Measurements from ENCODE around the gene EVI5L.

Gene EVI5L

GRCh38 chr19:7879111-7879807 is 49.2 kb downstream of the EVI5L start:
- H3K9me3 ChIP-seq (ENCODE audit: control insufficient read depth in 5 of 5, low read length in 5 of 5): no peaks in the 10 kb centered on the region
- H3K4me1 ChIP-seq (ENCODE audit: control insufficient read depth in 5 of 5, insufficient read depth in 5 of 5, low read length in 5 of 5): peaks cover 0 to 6% (median 3%) of the 10 kb centered on the region in 5 donors
- no peak overlapping the region for H3K9ac ChIP-seq (ENCODE audit: low read length in 5 of 5)
- H3K27me3 ChIP-seq (ENCODE audit: control insufficient read depth in 5 of 5, insufficient read depth in 4 of 5, low read length in 5 of 5): peaks cover 8 to 13% (median 11%) of the 10 kb centered on the region in 5 donors
- H3K27ac ChIP-seq (ENCODE audit: low read depth, low read length): no peak overlapping the region
- H3K36me3 ChIP-seq (ENCODE audit: control insufficient read depth in 5 of 5, insufficient read depth in 5 of 5, low read length in 5 of 5): no peaks in the 10 kb centered on the region
- no peak overlapping the region for H3K4me3 ChIP-seq (ENCODE audit: low read depth in 1 of 5, low read length in 5 of 5)

DNA sequence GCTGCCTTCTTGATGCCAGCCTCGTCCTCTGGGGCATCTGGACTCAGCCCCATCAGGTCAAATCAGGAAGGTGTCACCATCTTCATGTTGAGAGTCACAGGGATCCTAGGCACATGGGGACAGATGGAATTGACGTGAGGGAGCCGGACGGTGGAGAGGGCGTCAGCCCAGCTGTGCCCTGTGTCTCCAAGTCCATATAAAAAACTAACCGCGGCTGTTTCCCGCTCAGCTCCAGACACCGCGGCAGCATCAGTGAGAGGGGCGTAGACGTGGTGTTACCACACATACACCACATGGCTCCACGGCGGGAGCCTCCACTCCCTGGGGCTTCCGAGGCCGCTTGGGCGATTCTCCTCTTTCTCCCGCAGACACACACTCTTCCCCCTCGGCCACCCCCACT is 49.8 kb downstream of the EVI5L start:
- no peak overlapping the region for H3K9ac ChIP-seq (ENCODE audit: low read length in 5 of 5)
- no peak overlapping the region for H3K4me3 ChIP-seq (ENCODE audit: low read depth in 1 of 5, low read length in 5 of 5)
- peaks cover 0 to under 1% (median 0%) of the 10 kb centered on the region in 5 donors for H3K4me1 ChIP-seq (ENCODE audit: control insufficient read depth in 5 of 5, insufficient read depth in 5 of 5, low read length in 5 of 5)
- peaks cover 2 to 9% (median 6%) of the 10 kb centered on the region in 5 donors for H3K27me3 ChIP-seq (ENCODE audit: control insufficient read depth in 5 of 5, insufficient read depth in 4 of 5, low read length in 5 of 5)
- H3K9me3 ChIP-seq (ENCODE audit: control insufficient read depth in 5 of 5, low read length in 5 of 5): no peaks in the 10 kb centered on the region
- H3K36me3 ChIP-seq (ENCODE audit: control insufficient read depth in 5 of 5, insufficient read depth in 5 of 5, low read length in 5 of 5): no peaks in the 10 kb centered on the region
- H3K27ac ChIP-seq (ENCODE audit: low read depth, low read length): no peak overlapping the region

DNA sequence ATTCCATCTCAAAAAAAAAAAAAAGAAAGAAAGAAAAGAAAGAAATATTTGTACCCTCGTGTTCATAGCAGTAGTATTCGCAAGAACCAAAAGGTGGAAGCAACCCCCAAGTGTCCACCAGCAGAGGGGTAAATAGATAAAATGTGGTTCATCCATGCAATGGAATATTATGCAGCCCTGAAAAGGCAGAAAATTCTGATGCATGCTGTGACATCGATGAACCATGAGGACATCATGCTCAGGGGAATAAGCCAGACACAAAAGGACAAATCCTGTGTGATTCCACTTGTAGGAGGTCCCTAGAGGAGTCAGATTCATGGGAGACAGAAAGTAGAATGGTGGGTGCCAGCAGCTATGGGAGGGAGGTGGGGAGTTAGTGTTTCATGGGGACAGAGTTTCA is 51.9 kb downstream of the EVI5L start:
- Histone ChIP-seq H3K4me1 (ENCODE audit: control insufficient read depth in 5 of 5, insufficient read depth in 5 of 5, low read length in 5 of 5) (no peaks in the 10 kb centered on the region), H3K27ac (ENCODE audit: low read depth, low read length) (no peak overlapping the region)

DNA sequence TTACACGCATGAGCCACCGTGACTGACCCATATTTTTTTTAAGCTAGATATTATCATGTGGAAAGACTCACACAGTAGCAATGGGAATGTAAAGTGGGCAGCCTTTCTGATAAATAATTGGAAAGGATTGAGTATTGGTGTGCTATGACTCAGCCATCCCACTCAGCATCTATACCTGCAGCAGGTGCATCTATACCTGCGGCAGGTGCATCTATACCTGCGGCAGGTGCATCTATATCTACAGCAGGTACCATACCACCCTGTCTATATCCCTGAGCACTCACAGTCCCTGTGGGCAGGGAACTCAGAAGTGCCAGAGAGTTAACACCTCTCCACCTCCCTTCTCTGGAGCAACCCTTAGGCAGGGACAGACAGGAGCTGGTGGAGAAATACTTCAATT is 53.1 kb downstream of the EVI5L start:
- H3K36me3 ChIP-seq (ENCODE audit: control insufficient read depth in 5 of 5, insufficient read depth in 5 of 5, low read length in 5 of 5): no peaks in the 10 kb centered on the region
- H3K9me3 ChIP-seq (ENCODE audit: control insufficient read depth in 5 of 5, low read length in 5 of 5): no peaks in the 10 kb centered on the region
- H3K27me3 ChIP-seq (ENCODE audit: control insufficient read depth in 5 of 5, insufficient read depth in 4 of 5, low read length in 5 of 5): peaks cover 0 to 9% (median 5%) of the 10 kb centered on the region in 5 donors
- peaks cover 0 to 2% (median under 1%) of the 10 kb centered on the region in 5 donors for H3K4me1 ChIP-seq (ENCODE audit: control insufficient read depth in 5 of 5, insufficient read depth in 5 of 5, low read length in 5 of 5)
- H3K4me3 ChIP-seq (ENCODE audit: low read depth in 1 of 5, low read length in 5 of 5): no peak overlapping the region
- no peak overlapping the region for H3K9ac ChIP-seq (ENCODE audit: low read length in 5 of 5)
- H3K27ac ChIP-seq (ENCODE audit: low read depth, low read length): no peak overlapping the region

More for the DNA sequence above, 51.9 kb downstream of the EVI5L start:
- Histone ChIP-seq H3K4me3 (ENCODE audit: low read depth in 1 of 5, low read length in 5 of 5) (no peak overlapping the region), H3K27me3 (ENCODE audit: control insufficient read depth in 5 of 5, insufficient read depth in 4 of 5, low read length in 5 of 5) (peaks cover 0 to 4% (median 0%) of the 10 kb centered on the region in 5 donors), H3K9ac (ENCODE audit: low read length in 5 of 5) (no peak overlapping the region), H3K9me3 (ENCODE audit: control insufficient read depth in 5 of 5, low read length in 5 of 5) (no peaks in the 10 kb centered on the region), H3K36me3 (ENCODE audit: control insufficient read depth in 5 of 5, insufficient read depth in 5 of 5, low read length in 5 of 5) (no peaks in the 10 kb centered on the region)

GRCh38 chr19:7883796-7884570 is 54.0 kb downstream of the EVI5L start:
- Histone ChIP-seq H3K4me1 (ENCODE audit: control insufficient read depth in 5 of 5, insufficient read depth in 5 of 5, low read length in 5 of 5) (peaks cover 0 to 10% (median 5%) of the 10 kb centered on the region in 5 donors), H3K27ac (ENCODE audit: low read depth, low read length) (no peak overlapping the region), H3K36me3 (ENCODE audit: control insufficient read depth in 5 of 5, insufficient read depth in 5 of 5, low read length in 5 of 5) (no peaks in the 10 kb centered on the region), H3K9me3 (ENCODE audit: control insufficient read depth in 5 of 5, low read length in 5 of 5) (no peaks in the 10 kb centered on the region), H3K4me3 (ENCODE audit: low read depth in 1 of 5, low read length in 5 of 5) (no peak overlapping the region), H3K9ac (ENCODE audit: low read length in 5 of 5) (no peak overlapping the region), H3K27me3 (ENCODE audit: control insufficient read depth in 5 of 5, insufficient read depth in 4 of 5, low read length in 5 of 5) (peaks cover 0 to 14% (median 12%) of the 10 kb centered on the region in 5 donors)

GRCh38 chr19:7885818-7886217 is 55.8 kb downstream of the EVI5L start:
- H3K9ac ChIP-seq (ENCODE audit: low read length in 5 of 5): no peak overlapping the region
- peaks cover 0 to 11% (median 5%) of the 10 kb centered on the region in 5 donors for H3K4me1 ChIP-seq (ENCODE audit: control insufficient read depth in 5 of 5, insufficient read depth in 5 of 5, low read length in 5 of 5)
- H3K4me3 ChIP-seq (ENCODE audit: low read depth in 1 of 5, low read length in 5 of 5): no peak overlapping the region
- H3K27ac ChIP-seq (ENCODE audit: low read depth, low read length): no peak overlapping the region
- H3K9me3 ChIP-seq (ENCODE audit: control insufficient read depth in 5 of 5, low read length in 5 of 5): no peaks in the 10 kb centered on the region
- peaks cover 0 to 14% (median 10%) of the 10 kb centered on the region in 5 donors for H3K27me3 ChIP-seq (ENCODE audit: control insufficient read depth in 5 of 5, insufficient read depth in 4 of 5, low read length in 5 of 5)
- no peaks in the 10 kb centered on the region for H3K36me3 ChIP-seq (ENCODE audit: control insufficient read depth in 5 of 5, insufficient read depth in 5 of 5, low read length in 5 of 5)

GRCh38 chr19:7887408-7888144 is 57.6 kb downstream of the EVI5L start:
- peaks cover 0 to 11% (median 5%) of the 10 kb centered on the region in 5 donors for H3K4me1 ChIP-seq (ENCODE audit: control insufficient read depth in 5 of 5, insufficient read depth in 5 of 5, low read length in 5 of 5)
- peaks cover 0 to 18% (median 10%) of the 10 kb centered on the region in 5 donors for H3K27me3 ChIP-seq (ENCODE audit: control insufficient read depth in 5 of 5, insufficient read depth in 4 of 5, low read length in 5 of 5)
- H3K9me3 ChIP-seq (ENCODE audit: control insufficient read depth in 5 of 5, low read length in 5 of 5): no peaks in the 10 kb centered on the region
- no peak overlapping the region for H3K9ac ChIP-seq (ENCODE audit: low read length in 5 of 5)
- H3K27ac ChIP-seq (ENCODE audit: low read depth, low read length): no peak overlapping the region
- H3K4me3 ChIP-seq (ENCODE audit: low read depth in 1 of 5, low read length in 5 of 5): no peak overlapping the region
- no peaks in the 10 kb centered on the region for H3K36me3 ChIP-seq (ENCODE audit: control insufficient read depth in 5 of 5, insufficient read depth in 5 of 5, low read length in 5 of 5)

GRCh38 chr19:7888145-7888825 is 58.3 kb downstream of the EVI5L start, which contains the start of gene LRRC8E:
LRRC8E (plus strand) TSS chr19:7888510; CDS start chr19:7895604, 7,094 bp downstream.
- H3K9ac ChIP-seq (ENCODE audit: low read length in 5 of 5): peak within 1 kb of the TSS in 2 of 5 donors; percentile 36 to 43
- no peak within 1 kb of the TSS for H3K27ac ChIP-seq (ENCODE audit: low read depth, low read length)
- no peaks in the 10 kb centered on the region for H3K36me3 ChIP-seq (ENCODE audit: control insufficient read depth in 5 of 5, insufficient read depth in 5 of 5, low read length in 5 of 5)
- peak within 1 kb of the TSS in 4 of 5 donors; percentile 40 to 51 (median 45) for H3K4me3 ChIP-seq (ENCODE audit: low read depth in 1 of 5, low read length in 5 of 5)
- H3K27me3 ChIP-seq (ENCODE audit: control insufficient read depth in 5 of 5, insufficient read depth in 4 of 5, low read length in 5 of 5): peaks cover 0 to 20% (median 10%) of the 10 kb centered on the region in 5 donors
- H3K4me1 ChIP-seq (ENCODE audit: control insufficient read depth in 5 of 5, insufficient read depth in 5 of 5, low read length in 5 of 5): peaks cover 0 to 11% (median 5%) of the 10 kb centered on the region in 5 donors
- H3K9me3 ChIP-seq (ENCODE audit: control insufficient read depth in 5 of 5, low read length in 5 of 5): no peaks in the 10 kb centered on the region

DNA sequence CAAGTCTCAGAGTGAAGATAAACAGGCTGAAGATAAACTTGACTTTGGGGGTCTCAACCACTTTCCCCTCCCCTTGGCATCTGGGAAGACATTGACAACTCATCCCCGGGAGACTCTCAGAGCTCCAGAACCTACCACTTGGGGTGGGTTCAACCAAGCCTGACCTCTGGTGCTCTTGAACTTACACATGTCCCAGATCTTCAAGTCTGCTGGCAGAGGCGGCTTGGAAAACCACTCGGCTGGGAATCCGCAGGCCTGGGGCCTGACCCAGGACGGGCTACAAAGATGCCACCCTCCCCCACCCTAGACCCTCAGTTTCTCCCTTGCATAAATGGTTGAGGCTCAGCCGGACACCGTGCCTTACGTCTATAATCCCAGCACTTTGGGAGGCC is 58.8 kb downstream of the EVI5L start:
- H3K9ac ChIP-seq (ENCODE audit: low read length in 5 of 5): peak overlapping the region in 2 of 5 donors; percentile 36 to 43
- H3K27ac ChIP-seq (ENCODE audit: low read depth, low read length): no peak overlapping the region
- H3K4me3 ChIP-seq (ENCODE audit: low read depth in 1 of 5, low read length in 5 of 5): peak overlapping the region in 4 of 5 donors; percentile 40 to 51 (median 45)
- H3K27me3 ChIP-seq (ENCODE audit: control insufficient read depth in 5 of 5, insufficient read depth in 4 of 5, low read length in 5 of 5): peaks cover 0 to 20% (median 10%) of the 10 kb centered on the region in 5 donors
- peaks cover 0 to 11% (median 5%) of the 10 kb centered on the region in 5 donors for H3K4me1 ChIP-seq (ENCODE audit: control insufficient read depth in 5 of 5, insufficient read depth in 5 of 5, low read length in 5 of 5)
- H3K9me3 ChIP-seq (ENCODE audit: control insufficient read depth in 5 of 5, low read length in 5 of 5): no peaks in the 10 kb centered on the region
- no peaks in the 10 kb centered on the region for H3K36me3 ChIP-seq (ENCODE audit: control insufficient read depth in 5 of 5, insufficient read depth in 5 of 5, low read length in 5 of 5)
